ENCODE measurements around the gene APLN. TPM values are rescaled to one million over a fixed set of nuclear protein-coding genes. Genes with fewer than 3 reads are reported as not detected.
A peak's percentile ranks its signal among the peaks of the same experiment; 100 is the strongest.

The APLN gene
- polyA plus RNA-seq, 1 donor (not counting 4 experiments of a cell fraction or from before 2014, with no cell fraction given), result 1.8 TPM

DNA sequence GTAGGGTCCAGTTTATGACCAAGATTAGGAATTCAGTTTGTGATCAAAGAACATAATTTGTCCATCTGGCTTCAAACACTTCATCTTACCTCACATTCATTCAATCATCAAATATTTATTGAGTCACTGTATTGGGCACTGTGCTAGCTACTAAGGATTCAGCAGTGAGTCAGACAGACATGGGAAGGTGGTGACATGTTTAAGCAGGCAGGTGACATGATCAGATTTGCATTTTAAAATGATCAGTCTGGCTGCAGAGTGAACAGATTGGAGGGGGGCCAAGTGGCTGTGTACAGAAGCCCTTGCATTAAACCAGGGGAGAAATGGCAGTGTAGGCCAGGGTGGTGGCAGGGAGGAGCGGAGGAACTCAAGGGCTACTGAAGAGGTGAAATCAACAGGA lies 25.1 kb upstream of the APLN start:
- peak; percentile 85 for FAIRE-seq
- no peaks in the 10 kb centered on the region for H3K79me2 ChIP-seq (ENCODE audit: control insufficient read depth, insufficient read depth, low read length)
- no peaks in the 10 kb centered on the region for H4K20me1 ChIP-seq (ENCODE audit: control insufficient read depth, extremely low read depth, insufficient read depth, low read length)
- no peak overlapping the region for H3K9ac ChIP-seq (ENCODE audit: control insufficient read depth, extremely low read depth, insufficient read depth, low read length)
- peaks cover 20% of the 10 kb centered on the region for H3K4me1 ChIP-seq (ENCODE audit: control insufficient read depth, extremely low read depth, insufficient read depth, low read length)
- H3K27me3 ChIP-seq (ENCODE audit: control insufficient read depth, extremely low read depth, insufficient read depth, low read length), result no peaks in the 10 kb centered on the region
- H3K4me3 ChIP-seq (ENCODE audit: control insufficient read depth in 2 of 3, extremely low read depth in 1 of 3, insufficient read depth in 2 of 3, low read depth in 1 of 3, low read length in 3 of 3), result no peak overlapping the region
- H3K9me3 ChIP-seq (ENCODE audit: control insufficient read depth, low read depth, low read length), result no peaks in the 10 kb centered on the region
- dilution Hi-C loops (cut with MboI; ENCODE audit: extremely low pct_ligation_motif_present, low sequenced_read_pairs), result no loop called here
- no peaks in the 10 kb centered on the region for H3K9me1 ChIP-seq (ENCODE audit: control insufficient read depth, extremely low read depth, insufficient read depth, low read length)
- TF ChIP-seq EZH2 (IDR thresholded peaks at IDR 0.05; ENCODE audit: low read length), result no peak
- TF ChIP-seq, protein P1, sequence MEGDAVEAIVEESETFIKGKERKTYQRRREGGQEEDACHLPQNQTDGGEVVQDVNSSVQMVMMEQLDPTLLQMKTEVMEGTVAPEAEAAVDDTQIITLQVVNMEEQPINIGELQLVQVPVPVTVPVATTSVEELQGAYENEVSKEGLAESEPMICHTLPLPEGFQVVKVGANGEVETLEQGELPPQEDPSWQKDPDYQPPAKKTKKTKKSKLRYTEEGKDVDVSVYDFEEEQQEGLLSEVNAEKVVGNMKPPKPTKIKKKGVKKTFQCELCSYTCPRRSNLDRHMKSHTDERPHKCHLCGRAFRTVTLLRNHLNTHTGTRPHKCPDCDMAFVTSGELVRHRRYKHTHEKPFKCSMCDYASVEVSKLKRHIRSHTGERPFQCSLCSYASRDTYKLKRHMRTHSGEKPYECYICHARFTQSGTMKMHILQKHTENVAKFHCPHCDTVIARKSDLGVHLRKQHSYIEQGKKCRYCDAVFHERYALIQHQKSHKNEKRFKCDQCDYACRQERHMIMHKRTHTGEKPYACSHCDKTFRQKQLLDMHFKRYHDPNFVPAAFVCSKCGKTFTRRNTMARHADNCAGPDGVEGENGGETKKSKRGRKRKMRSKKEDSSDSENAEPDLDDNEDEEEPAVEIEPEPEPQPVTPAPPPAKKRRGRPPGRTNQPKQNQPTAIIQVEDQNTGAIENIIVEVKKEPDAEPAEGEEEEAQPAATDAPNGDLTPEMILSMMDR (optimal IDR thresholded peaks at IDR 0.05 in 1 of 3, IDR thresholded peaks at IDR 0.05 in 1 of 3, conservative IDR thresholded peaks at IDR 0.05 in 1 of 3; ENCODE audit: extremely low read depth in 1 of 3, insufficient read depth in 2 of 3, low read length in 3 of 3), result no peak
- H3K4me2 ChIP-seq (ENCODE audit: control insufficient read depth, extremely low read depth, insufficient read depth, low read depth, low read length), result peak overlapping the region; percentile 28
- H2AFZ ChIP-seq (ENCODE audit: control insufficient read depth, low read length), result no peak overlapping the region
- peak; percentile 30 for DNase-seq (ENCODE audit: low read depth, low spot score)
- no peaks in the 10 kb centered on the region for H3K36me3 ChIP-seq (ENCODE audit: control insufficient read depth in 2 of 2, extremely low read depth in 1 of 2, insufficient read depth in 2 of 2, low read length in 2 of 2)
- H3K27ac ChIP-seq (ENCODE audit: control insufficient read depth, insufficient read depth, low read length), result peak overlapping the region; percentile 26

DNA sequence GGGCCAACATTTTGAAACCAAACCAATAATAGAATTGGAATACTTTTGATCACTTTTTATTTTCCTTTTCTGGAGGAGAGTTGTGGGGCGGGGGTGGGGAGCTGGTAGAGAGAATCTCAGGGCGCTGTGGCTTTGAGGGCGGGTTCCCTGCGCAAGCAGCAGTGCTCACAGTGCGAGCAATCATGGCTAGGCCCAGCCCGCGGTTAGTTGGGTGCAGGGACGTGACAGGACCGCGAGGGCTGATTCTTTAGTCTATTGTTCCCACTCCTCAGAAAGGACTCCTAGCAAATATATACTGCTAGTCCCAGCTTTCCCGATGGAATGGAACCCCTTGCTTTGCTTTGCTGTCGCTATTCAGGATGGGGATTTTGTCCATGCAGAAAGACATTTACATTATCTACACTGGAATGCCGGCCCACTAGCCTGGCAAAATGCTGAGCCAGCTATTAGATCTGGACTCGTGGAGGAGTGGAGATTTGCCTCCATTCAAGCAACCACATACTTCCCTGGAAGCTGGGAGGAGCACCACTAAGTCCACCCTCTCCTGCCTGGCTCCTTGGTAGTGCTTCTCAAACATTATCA lies 23.9 kb upstream of the APLN start:
- DNase-seq (ENCODE audit: low read depth, low spot score), result no peak

More for the DNA sequence above, 23.9 kb upstream of the APLN start:
- FAIRE-seq, result no peak
- peak overlapping the region in 1 of 3 experiments; percentile 49 for H3K4me3 ChIP-seq (ENCODE audit: control insufficient read depth in 2 of 3, extremely low read depth in 1 of 3, insufficient read depth in 2 of 3, low read depth in 1 of 3, low read length in 3 of 3)
- TF ChIP-seq, protein P1 (optimal IDR thresholded peaks at IDR 0.05 in 1 of 3, IDR thresholded peaks at IDR 0.05 in 1 of 3, conservative IDR thresholded peaks at IDR 0.05 in 1 of 3; ENCODE audit: extremely low read depth in 1 of 3, insufficient read depth in 2 of 3, low read length in 3 of 3), result no peak
- no peak for TF ChIP-seq EZH2 (IDR thresholded peaks at IDR 0.05; ENCODE audit: low read length)
- no peaks in the 10 kb centered on the region for H3K9me1 ChIP-seq (ENCODE audit: control insufficient read depth, extremely low read depth, insufficient read depth, low read length)
- no peaks in the 10 kb centered on the region for H3K27me3 ChIP-seq (ENCODE audit: control insufficient read depth, extremely low read depth, insufficient read depth, low read length)
- H2AFZ ChIP-seq (ENCODE audit: control insufficient read depth, low read length), result peak overlapping the region; percentile 87
- H3K9me3 ChIP-seq (ENCODE audit: control insufficient read depth, low read depth, low read length), result no peaks in the 10 kb centered on the region
- H3K4me1 ChIP-seq (ENCODE audit: control insufficient read depth, extremely low read depth, insufficient read depth, low read length), result peaks cover 20% of the 10 kb centered on the region
- H3K4me2 ChIP-seq (ENCODE audit: control insufficient read depth, extremely low read depth, insufficient read depth, low read depth, low read length), result peak overlapping the region; percentile 59
- H4K20me1 ChIP-seq (ENCODE audit: control insufficient read depth, extremely low read depth, insufficient read depth, low read length), result no peaks in the 10 kb centered on the region
- dilution Hi-C loops (cut with MboI; ENCODE audit: extremely low pct_ligation_motif_present, low sequenced_read_pairs), result no loop called here
- H3K27ac ChIP-seq (ENCODE audit: control insufficient read depth, insufficient read depth, low read length), result no peak overlapping the region
- H3K36me3 ChIP-seq (ENCODE audit: control insufficient read depth in 2 of 2, extremely low read depth in 1 of 2, insufficient read depth in 2 of 2, low read length in 2 of 2), result no peaks in the 10 kb centered on the region
- no peaks in the 10 kb centered on the region for H3K79me2 ChIP-seq (ENCODE audit: control insufficient read depth, insufficient read depth, low read length)
- peak overlapping the region; percentile 58 for H3K9ac ChIP-seq (ENCODE audit: control insufficient read depth, extremely low read depth, insufficient read depth, low read length)

All from keratinocyte (primary cell).